Femur (tissue), 1 donor: ENCODE results near the gene MTG2.

Experiments used
- DNase-seq: peaks from one replicate; pipeline ENCODE4 v3.0.0-alpha.2; 2017

MTG2 gene

DNA sequence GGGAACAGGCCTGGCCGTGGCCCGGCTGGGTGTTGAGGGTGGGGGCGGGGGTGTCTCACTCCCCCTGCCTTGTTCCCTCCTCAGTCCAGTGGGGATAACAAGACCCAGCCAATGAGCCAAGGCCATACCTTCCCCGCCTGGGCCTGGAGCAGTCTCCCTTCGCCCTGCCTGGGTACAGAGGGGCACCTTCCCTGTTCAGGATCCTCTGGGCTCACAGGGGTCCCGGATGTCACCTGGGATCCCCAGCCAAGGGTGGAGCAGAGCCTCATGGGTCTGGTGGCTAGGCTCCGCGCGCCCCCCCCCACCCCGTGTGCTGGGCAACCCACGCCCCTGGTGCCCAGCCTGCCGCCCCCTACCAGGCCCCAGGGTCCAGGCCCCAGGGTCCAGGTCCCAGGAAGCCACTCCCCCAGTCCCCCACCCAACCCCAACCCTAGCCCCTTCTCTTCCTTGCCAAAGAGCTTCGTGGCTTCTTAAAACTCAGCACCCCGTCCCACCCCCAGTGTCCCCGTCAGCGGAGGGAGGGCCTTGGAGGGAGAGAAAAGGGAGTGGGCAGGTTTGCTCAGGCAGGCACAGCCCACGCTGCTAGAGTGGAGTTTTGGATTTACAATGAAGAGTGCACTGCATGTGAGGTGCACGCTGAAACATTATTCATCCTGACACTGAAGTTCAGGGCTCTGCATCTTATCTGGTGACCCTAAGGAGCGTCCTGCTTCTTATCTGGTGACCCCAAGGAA lies 25.4 kb downstream of the MTG2 start:
- DNase-seq, result no peak

DNA sequence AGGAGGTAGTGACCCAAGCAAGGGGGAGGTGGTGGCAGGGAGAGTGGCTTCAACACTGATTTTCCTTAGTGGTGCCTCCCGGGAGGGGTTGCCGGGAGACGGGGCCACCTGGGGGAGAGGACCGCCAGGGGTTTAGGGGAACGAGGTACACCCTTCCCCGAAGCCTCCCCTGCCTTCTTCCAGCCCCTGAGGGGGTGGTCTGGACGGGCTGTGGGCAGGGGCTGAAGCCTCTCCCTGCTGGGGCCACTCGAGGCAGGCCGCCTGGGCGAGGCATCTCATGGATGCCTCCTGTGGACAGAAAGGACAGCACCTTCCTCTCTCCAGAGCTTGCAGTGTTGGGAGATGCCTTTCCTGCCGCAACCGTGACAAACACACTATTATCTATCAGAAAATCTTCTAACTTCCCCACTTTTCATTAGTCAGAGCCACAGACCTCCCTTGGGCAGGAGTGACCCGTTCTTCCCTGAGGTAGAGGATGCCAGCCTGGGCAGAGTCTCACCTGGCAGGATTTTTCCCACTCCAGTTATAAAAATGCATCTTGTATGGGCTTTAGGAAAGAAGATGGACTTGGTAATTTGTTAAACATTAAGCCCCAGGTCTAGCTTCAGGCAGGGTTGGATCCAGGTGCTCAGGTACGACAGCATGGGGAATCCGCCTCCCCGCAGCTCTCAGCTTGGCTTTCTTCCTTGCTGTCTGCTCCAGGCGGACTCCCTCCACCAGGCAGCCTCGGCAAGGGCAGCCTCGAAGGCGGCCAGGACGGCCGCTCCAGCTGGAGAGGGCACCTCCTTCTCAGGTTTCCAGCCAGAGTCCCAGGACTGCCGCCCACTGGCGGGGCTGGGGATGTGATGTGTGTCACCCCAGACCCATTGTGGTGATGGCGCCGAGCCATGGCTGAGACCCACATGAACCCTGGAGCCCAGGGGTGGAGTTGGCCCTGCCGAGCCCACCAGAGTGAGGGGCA lies 26.2 kb downstream of the MTG2 start:
- DNase-seq, result no peak

DNA sequence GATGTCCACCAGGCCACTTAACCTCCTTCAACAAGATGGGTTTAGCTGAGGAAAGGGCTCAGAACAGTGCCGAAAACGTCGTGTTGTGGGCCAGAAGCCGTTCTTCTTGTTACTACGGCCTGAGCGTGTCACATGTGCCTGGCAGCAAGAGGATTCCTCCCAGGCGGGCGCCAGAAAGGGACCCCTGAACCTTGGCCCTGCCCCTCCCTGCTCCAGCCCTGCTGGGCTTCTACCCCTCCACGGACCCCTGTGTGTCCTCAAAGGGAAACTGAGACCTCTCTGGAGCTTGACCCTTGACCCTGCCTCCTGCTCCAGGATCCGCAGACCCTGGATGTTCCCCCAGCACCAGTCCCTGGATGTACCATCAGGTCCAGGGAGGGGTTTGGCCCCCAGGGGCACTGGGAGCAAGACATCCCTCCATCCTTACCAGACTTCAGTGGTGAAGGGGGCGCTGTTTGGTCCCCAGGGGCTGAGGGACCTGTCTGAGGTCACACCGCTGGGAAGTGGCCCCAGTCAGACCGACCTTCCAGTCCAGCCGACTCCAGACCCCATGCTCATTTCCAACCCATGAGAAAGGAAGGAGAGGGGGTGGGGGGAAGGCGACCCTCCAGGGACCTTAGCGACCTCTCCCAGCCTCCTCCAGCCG lies 27.1 kb downstream of the MTG2 start:
- no peak for DNase-seq

DNA sequence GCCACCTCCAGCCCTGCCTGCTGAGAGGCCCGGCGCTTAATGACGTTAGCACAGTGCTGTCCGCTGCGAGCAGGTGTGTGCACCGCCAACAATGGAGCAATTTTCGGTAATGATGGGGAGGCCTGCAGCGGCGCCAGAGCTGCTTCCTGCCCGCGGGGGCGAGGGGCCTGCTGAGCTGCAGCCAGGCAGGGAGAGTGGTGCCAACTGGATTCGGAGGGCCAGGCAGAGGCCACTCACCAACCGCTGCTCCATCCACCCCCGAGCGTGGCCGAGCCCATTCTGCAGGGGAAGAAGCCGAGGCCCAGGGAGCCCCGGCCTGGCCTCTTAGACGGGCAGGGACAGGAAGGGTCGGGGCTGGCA lies 27.6 kb downstream of the MTG2 start:
- no peak for DNase-seq

DNA sequence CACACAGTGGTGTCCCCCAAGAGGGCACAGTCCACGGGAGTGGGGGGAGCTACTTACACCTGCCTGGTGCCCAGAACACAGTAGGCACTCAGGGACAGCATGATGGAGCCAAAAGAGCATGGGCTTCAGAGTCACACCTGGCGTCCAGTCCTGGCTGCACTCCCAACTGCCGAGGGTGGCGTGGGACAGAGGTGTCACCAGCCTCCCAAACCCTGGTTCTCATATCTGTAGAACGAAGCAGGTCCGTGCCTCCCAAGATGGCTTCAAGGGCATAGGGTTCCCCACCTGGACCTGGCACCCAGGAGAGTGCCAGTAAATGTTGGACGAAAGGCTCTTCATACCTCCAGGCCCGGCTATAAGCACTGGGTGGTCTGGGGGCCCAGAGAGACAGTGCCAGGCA lies 28.4 kb downstream of the MTG2 start:
- no peak for DNase-seq

- no peak for DNase-seq
Observed at GRCh38 chr20:62211769-62212288, 29.0 kb downstream of the MTG2 start.

GRCh38 chr20:62212299-62212698 lies 29.5 kb downstream of the MTG2 start:
- no peak for DNase-seq

- DNase-seq, result no peak
Observed at GRCh38 chr20:62214067-62214466, 31.2 kb downstream of the MTG2 start.

GRCh38 chr20:62215020-62215990 lies 32.5 kb downstream of the MTG2 start:
- no peak for DNase-seq

GRCh38 chr20:62215991-62216635 lies 33.3 kb downstream of the MTG2 start:
- DNase-seq, result no peak

GRCh38 chr20:62216636-62217566 lies 34.1 kb downstream of the MTG2 start:
- no peak for DNase-seq

DNA sequence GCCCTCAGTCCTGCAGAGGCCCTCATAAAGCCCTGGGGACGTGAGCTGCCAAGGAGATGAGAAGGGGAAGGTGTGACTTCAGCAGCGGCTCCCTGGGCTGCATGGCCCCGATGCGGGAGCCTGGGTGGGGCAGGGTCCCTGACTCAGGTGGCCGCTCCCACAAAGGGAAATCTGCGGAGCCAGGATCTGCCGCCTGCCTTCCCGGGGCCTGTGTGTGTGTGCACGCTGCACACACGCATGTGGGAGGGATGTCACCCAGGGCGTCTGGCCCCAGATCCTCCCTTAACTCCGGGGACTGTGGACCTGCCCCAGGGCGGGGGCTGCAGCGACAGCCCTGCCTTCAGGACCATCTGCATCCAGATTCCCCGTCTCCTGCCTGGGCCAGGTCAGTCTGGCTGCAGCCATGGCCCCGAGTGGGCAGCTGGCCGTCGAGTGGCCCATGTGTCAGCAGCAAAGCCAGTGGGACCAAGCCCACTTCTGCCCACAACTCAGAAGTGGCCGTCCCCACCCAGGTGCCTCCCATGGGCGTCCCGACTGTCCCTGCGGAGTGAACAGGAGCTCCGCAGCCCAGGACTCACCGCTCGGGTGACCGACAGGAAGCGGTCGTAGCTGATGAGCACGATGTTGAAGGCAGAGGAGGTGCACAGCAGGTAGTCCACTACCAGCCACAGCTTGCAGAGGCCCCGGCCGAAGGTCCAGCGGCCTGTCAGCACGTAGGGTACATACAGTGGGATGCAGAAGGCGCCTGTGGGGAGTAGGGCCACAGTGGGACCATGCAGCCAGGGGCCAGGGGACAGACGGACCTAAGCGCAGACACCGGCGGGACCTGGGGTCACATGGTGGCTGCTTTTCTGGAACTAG lies 35.3 kb downstream of the MTG2 start:
- DNase-seq, result no peak

- no peak for DNase-seq
Observed at GRCh38 chr20:62219101-62219991, 36.5 kb downstream of the MTG2 start.

DNA sequence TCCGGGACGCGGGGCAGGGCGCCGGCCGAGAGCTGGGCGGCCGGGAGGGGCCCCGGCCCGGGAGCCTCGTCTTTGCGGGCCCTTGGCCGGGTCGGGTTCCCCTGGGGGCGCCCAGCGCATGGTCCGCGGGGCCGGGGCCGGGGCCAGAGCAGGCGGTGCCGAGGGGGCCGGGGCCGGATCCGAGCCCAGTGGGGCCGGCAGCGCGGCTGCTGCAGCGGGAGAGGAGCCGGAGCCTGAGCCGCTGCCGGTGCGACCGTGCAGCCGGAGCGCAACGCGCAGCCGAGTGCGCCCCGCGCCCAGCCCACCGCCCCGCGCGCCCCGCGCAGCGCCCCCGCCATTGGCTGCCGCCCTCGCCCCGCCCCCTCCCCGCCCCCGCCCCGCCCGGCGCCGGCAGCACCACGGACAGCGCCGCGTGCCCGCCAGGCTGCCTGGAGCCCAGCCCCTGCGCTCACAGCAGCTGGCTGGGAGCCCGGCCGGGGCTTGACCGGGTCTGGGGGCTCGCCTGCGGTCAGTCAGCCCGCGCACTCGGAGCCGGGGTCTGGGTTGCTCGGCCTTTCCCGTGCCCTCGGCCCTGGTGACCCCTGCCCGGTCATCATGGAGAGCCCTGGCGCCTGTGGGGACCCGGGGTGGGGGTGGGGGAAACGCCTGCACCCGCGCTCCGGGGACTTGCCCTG lies 37.3 kb downstream of the MTG2 start, which contains the start of gene HRH3:
Gene HRH3 (minus strand): TSS at position 287 of the 674 bp plus-strand sequence. CDS start 308 bp downstream, outside the sequence.
- DNase-seq, result peak; percentile 75

DNA sequence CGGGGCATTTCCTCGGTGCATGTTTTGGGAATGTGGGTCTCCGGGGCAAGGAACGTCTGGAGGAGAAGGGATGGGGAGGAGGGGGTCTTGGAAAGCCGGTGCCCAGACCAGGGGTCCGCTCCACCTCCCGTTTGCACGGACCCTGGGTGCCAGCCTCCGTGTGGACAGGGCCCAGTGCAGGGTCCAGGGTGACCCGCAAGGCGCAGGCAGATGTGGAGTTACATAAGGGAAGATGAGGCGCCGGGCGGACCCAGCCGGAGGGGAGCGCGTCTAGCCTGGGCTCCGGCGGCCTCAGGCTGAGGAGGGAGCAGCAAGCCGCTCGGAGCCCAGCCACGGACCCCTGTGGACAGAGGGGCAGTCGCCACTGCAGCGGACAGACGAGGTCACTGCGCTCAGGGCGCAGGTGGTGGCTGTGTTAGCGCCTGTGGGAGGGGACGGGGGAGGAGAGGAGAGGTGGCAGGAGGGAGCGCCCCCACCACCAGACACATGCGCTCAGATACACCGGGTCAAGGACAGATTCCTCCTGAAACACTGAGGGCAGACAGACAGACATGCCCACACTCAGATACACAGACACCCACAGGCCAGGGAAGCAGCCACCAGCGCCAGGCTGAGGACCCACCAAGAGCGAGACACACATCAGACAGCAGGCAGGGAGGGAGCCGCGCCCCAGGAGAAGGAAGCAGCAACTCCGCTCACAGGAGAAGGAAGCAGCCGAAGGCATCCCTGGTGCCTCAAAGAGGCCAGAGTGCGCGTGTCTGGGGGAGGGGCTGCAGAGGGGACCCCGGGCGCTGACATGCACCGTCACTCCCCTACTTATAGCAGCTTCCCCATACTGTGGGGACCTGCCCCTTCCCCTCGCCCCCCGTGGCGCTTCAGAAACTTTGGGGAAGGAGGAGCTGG lies 38.1 kb downstream of the MTG2 start:
- no peak for DNase-seq

DNA sequence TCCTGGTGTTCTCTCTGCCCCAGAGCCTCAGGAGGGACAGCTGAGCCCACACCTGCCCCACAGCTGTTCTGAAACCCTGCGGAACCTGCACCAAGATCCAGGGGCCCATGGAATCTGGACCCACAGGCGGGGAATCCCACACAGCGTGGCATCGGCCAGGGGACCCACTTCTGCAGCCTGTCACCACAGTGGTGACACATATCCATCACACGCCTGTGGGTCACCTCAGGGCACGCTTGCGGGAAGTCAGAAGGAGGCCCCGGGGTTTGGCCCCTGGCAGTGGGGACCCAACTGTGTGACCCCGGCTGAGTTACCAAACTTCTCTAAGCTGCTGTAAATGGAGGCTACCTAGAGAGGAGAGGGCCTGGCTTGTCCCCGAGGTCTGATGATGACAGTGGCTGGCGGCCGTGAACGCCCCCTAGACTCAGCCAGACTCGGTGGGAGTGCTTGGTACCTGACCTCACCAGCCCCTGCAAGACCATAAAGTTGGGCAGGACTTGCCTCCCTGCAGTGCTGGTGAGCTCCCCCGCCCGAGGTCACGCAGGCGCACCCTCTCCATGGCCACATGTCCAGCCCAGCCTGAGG lies 39.5 kb downstream of the MTG2 start:
- no peak for DNase-seq
